PC-3 (cell line): Measurements from ENCODE around the gene SLC7A1.

Source experiments
- CTCF ChIP-seq: fragments of 300-600 bp; sonication (generic); conservative IDR thresholded peaks from 2 replicates; pipeline ENCODE4 v1.5.1; 2017; ENCODE audit warnings: antibody characterized with exemption, low read depth, mild to moderate bottlenecking, low read length
- EZH2 ChIP-seq: fragments of 300-600 bp; sonication (generic); IDR thresholded peaks from one replicate; pipeline ENCODE4 v1.6.1; 2017; ENCODE audit warnings: antibody characterized with exemption, mild to moderate bottlenecking, low read length; ENCODE audit not compliant: unreplicated experiment
- EZH2phosphoT487 ChIP-seq: fragments of 300-600 bp; sonication (generic); IDR thresholded peaks from 2 replicates; pipeline ENCODE4 v1.6.1; 2018; ENCODE audit warnings: mild to moderate bottlenecking, antibody characterized with exemption, low read length, borderline replicate concordance

GRCh38 chr13:29551214-29551613 lies 44.3 kb downstream of the SLC7A1 start:
- TF ChIP-seq CTCF (no peak), EZH2 (no peak), EZH2phosphoT487 (no peak)
